Left hindlimb (tissue), 1 donor: Measurements from ENCODE around the gene HIBCH.
A peak's percentile ranks its signal among the peaks of the same experiment; 100 is the strongest.
"Not testable (repeated sequence)": the region's sequence is repeated elsewhere in the genome, so short reads cannot be mapped to it uniquely, and the experiment has no call there.

ENCODE experiments used
- DNase-seq: peaks from one replicate; pipeline ENCODE4 v3.0.0-alpha.2; 2018

The HIBCH gene

DNA sequence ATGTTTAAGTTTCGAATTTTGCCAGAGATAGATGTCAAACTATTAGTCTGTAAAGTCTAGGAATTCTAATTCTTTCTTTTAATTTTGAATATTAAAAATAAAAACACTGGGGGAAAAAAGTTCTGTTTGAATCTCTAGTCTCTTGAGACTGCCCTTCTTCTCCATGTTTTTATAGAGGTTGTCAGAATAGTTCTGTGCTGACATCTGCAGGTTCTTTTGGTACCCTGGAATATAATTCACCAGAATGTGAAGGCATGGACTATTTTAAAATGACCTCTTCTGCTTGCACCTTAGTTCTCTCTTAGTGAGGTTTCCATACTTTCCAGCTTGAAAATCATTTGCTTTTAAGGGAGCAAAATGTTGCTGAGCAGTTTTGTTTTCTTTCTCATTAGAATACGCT is 136.1 kb downstream of the HIBCH start:
- DNase-seq: no peak

DNA sequence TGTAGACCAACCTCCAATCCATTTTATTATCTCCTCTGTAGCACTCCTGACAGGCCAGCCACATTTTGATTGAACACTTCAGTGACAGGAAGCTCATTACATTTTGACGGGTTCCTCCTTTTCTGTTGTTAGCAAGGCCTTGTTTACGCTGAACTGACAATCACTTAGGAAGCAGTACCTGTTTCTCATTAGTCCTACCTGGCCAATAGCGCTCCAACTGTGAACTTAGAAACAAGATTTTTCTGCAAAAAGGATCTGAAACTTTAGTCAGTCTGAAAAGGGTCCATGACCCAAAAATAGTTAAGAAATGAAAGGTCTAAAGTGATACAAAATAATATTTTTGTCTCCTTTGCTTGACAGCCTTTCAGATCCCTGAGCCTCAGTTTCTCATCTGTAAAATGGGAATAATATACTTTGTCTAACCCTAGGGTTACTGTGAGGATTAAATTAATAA is 137.5 kb downstream of the HIBCH start:
- no peak for DNase-seq

DNA sequence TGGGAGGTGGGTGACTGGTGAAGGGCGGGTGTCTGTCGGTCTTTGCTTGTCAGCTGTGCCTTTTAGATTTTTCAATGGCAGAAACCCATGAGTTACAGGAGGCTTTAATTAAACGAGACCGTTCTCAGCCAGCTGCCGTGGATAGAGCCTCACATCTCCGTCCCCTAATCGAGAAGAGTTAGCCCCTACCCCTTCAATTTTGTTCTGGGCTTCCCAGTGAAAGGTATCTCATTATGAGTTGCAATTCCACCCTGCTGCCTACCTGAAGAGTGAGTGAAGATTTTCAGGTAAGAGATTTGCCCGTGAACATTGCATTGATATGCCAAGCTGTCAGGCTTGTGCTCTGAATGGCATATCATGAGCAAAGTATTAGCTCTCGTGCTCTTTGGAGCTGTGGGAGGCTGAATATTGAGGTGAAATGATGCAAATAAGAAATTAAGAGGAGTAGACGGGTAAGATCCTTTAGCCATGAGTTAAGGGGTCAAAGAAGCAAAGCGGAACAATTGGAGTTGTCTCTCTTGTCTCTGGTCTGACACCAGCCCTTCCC is 138.4 kb downstream of the HIBCH start:
- no peak for DNase-seq

DNA sequence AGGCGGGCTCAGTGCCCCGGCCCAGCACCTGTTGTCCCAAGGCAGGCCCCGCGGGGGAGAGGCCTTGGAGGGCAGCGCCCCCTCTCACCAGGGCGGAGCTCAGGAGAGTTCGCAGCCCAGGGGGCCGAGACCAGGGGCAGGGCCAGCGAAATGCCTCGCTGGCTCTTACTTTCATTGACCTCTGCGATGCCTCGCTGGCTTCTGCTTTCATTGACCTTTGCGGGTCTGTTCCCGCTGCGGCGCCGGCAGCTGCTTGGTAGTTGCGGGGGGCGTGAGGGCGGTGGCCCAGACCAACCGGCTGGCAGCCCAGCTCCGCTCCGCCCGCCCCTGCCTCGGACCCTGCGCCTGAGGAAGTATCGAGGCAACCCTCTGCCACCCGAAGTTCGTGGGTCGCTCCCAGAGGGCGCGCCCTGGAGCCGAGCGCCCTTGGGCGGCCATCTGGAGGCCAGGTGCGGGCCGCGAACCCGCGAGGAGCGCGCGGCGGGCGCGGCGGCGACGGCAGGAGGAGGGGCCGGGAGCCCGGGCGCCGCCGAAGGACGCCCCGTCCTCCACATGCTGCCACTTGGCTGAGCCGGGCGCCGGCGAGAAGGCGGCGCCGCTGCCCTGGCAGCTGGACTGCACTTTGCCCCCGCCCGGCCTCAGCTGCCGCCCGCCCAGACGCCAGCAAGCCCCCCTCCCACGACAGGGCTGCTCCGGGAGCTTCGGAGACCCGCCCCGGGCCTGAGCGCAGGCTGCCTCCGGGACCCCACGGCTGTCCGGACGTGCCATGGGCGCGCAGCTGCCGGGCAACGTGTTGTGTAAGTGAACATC is 139.1 kb downstream of the HIBCH start:
- peak; percentile 83 for DNase-seq

DNA sequence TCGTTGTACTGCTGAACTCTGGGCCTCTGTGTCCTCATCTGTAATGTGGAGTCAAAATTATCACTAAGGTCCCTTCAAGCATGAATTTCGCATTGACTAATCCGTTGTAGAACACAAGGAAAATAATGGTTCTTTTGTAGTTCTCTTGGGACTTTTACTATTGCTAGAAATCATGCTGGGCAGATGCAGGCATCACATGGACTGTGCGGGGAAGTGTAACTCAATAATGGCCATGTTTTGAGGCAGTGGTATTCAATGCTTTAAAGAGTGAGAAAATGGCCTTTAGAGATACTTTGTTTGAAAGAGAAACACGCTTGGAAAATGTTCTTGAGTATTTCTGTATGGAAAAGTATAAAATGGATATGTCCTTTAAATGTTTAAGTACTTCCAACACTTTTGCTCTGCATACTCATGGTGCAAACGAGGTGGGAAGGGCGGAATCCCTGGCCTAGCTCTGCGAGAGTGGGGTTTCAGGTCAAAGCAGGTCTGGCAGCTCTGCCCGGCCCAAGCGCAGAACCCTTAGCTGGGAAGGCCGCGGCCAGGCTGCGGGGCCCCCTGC is 139.8 kb downstream of the HIBCH start:
- DNase-seq: no peak

DNA sequence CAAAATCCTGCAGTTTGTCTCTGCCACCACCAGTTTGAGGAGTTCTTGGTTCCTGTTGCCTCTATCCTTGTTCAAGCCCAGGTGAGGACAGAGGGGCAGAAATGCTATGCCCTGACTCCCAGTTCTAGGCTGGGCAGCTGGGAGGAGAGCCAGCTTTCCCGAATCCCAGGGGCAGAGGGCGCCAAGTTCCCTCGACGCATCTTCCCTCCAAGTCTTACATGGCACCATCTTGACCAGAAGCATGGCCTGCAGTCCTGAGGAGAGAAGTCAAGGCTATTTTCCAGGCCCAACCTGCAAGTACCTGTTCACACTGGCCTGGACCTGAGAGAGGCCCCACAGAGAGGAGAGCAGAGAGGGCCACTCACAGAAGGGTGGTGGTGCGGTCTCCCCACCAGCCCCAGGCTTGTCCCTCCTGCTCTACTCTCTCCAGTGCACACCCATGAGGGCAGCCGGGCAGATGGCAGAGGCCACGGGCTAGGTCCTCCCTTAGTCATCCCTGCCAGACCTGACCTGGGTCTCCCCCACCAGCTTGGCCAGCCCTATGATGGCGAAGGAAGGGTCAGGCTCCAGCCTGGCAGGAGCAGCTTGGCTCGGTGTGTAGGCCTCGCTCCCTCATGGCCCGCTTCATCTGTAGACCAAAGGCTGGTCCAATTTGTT is 141.4 kb downstream of the HIBCH start:
- no peak for DNase-seq

DNA sequence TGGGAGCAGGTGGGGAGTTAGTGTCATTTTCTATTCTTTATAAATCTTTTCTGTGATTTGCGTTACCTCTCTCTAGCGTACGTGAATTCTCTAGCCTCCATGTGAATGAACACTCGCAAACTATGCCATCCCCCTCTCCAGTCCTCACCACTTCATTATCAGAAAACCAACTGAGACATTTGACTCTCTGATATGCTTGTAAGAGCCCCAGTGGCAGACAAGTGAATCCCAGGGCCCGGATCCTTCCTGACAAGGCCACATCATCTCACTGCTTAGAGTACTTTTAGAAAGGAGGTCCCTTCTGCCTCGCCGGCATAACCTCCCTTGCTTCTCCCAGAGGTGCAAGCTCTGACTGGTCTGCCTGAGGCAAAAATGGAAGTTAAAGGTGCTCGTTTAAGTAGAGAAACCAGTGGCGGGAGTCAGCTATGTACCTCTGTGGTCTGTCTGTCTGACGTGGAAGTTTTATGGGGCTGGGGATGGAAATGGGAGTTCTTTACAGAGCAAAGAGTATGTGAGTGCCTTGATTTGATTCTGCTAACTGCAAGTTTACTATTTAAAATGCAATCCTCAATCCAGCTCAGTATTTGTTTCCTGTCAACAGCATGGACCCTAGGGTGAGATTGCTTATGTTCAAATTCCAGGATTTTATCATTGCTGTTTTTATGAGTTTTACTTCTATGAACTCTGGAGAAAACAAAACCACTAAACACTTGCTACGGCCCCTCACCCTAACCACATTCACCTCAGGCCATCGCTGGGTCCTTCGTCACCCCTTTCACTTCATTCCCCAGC is 142.2 kb downstream of the HIBCH start:
- no peak for DNase-seq

DNA sequence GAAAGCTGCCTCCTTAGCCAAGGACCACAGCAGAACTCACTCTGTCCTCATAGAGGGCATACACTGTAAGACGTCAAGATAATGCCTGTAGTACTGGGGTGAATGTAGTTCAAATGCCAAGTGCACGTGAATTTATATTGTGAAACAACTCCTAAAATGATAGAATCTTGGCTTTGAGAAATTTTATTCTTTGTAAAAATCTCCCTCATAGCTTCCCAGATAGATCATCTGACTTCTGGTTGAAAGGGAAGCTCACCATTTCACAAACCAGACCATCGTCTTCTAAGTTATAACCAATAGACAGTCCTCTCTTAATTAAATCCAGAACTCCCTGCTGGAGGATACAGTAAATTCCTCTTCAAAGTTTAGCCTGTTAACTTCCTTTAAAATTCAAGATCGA is 146.2 kb downstream of the HIBCH start:
- DNase-seq: no peak

DNA sequence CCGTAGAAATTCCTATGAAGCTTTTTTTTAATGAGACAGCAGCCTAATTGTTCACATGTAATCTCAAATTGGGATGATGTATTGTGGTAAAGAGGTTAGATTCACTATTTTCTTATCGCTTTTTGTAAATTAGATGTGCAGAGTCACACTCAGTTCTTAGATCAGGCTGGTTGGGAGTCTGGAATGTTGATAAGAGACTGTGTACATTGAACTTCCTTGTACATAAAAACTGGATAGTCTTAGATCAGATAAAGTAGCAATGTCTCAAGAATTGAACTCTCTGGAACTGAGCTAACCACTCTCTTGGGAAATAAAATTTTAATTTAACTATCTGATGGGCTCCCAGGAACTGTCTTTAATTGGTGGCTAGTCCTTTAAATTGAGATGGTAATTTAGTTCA is 149.0 kb downstream of the HIBCH start:
- DNase-seq: no peak

DNA sequence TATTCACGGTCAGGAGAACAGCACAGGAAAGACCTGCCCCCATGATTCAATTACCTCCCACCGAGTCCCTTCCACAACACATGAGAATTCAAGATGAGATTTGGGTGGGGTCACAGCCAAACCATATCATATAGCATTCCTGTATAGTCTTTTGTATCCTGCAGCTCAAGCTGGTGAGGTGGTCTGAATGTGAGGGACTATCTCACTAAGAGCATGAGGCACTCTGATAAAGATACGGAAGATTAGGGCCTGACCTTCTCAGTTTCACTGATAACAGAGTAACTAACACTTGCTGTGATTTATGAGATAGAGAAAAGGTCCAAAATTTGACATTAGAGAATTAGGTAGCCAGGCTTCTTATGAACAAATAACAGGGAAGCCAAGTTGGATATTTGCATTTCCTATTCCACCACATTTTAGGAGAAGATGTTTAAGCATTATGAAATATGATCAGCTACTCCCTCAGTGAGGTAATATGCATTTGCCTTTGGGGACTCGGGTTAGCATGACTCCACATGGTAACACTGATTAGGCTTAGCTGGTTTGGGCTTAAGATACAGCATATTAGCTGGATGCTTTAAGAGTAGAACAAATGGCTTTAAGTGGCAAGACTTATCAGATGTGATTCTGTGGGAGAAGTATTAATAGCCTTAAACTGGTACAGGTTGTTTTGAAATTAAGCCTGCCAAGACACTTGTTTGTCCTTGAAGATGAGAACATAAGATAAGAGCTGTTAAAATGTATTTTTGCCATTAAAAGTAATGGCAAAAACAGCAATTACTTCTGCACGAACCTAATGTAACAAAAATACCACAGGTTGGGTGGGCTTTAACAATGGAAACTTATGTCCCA is 150.2 kb downstream of the HIBCH start:
- no peak for DNase-seq

DNA sequence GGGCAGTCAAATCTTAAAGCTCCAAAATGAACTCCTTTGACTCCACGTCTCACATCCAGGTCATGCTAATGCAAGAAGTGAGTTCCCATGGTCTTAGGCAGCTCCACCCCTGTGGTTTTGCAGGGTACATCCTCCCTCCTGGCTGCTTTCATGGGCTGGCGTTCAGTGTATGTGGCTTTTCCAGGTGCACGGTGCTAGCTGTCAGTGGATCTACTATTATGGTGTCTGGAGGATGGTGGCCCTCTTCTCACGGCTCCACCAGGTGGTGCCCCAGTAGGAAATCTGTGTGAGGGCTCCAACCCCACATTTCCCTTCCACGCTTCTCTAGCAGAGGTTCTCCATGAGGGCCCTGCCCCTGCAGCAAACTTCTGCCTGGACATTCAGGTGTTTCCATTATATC is 151.9 kb downstream of the HIBCH start:
- no peak for DNase-seq

DNA sequence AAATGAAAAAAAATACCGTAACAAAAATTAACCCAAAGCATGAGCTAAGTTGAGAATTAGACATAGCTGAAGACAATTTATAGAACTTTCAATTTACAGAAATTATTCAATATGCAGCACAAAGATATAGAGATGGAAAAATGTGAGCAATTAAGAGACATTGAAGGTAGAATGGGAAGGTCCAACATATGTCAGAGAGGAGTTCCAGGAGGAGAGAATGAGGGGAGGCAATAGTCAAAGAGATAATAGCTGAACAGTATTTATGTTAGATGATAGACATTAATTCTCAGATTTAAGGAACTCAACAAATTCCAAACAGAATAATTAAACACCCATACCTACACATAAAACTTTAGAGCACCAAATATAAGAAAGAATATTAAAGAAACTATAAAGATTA is 154.1 kb downstream of the HIBCH start:
- no peak for DNase-seq

DNA sequence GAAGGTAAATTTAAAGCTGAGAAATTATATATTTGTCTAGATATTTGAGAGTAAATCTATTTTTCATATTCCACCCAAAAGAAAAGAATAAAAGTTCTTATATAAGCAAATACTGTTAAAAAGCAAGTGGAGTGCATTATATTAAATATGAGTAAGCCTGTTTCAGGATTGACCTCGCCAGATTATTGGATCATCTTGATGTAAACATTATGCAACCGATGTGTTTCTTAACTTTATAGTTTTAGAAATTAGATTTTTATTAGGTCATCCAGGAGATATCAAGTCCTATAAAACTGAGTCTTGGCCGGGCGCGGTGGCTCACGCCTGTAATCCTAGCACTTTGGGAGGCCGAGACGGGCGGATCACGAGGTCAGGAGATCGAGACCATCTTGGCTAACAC is 156.8 kb downstream of the HIBCH start:
- no peak for DNase-seq

DNA sequence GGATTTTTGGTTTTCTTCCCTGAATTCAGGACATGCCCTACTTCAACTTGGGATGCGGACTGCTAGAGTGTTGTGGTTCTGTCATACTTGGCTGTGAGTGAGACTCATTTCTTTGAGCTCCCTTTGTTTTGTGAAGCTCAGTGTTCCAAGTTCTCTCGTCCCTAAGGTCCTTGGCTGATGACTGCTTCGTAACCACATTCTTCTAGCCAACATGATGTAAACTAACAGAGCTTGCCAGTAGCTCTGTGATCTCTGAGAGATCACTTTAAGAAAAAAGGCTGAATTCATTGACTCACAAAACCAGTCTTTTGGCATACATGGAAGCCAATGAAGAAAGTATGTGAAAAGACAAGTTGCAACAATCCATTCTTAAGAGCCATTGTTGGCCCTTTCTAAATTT is 160.2 kb downstream of the HIBCH start:
- DNase-seq: peak; percentile 68

DNA sequence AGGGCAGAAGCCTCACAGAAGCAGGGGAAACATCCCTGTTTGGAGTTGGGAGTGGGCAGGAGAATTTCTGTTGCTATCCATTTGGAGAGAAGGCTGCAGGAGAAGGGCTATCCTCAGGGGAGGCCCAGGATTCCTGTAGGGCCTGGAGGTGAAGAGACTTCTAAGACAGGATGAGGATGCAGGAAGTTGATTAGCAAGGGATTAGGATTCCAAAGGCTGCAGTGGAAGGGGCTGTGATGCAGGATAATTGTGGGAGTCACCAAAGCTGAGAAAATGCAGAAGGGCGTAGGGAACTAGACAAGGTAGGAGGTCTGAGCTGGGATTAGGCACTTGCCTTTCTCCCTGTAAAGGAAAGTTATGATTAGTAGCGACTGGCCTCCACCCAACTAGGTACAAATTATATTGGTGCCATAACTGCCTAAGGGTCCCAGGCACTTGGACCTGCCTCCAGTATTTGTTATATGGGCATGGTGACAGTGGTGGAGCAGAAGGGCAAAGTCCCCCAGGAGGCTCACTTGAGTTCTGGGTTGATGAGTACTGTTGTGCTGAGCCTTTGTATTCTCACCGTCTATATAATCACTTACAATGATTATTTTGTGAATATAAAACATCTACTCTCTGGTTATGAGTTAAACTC is 160.7 kb downstream of the HIBCH start:
- DNase-seq: no peak

DNA sequence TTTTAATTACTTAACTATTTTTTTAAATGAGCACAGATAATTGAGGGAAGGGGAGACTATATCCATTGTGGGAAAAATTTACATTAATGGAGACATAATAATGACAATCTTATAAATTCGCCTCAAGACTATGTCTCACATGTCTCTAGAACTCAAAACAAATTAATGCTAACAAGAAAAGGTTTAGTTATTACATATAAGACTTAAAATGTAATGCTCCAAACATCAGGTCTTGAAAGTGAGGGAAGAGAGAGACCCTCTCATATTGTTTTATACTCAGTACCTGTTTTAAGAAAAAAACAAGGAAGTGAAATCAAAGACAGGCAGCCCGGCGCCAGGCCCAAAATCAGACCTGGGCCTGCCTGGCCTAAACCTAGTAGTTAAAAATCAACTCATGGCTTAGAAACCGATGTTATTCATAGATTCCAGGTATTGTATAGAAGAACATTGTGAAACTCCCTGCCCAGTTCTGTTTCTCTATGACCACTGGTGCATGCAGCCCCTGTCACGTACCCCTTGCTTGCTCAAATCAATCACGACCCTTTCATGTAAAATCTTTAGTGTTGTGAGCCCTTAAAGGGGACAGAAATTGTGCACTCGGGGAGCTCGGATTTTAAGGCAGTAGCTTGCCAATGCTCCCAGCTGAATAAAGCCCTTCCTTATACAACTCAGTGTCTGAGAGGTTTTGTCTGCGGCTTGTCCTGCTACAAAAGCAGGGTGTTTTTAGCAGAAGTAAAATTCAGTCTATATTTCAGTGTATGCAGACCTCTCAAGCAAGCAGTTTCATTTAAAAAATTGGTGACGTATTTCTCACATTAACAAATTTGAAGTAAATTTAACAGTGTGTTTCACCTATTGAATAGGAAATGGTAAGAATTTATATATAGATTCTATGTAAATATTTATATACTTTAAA is 161.8 kb downstream of the HIBCH start:
- not testable (repeated sequence) for DNase-seq

DNA sequence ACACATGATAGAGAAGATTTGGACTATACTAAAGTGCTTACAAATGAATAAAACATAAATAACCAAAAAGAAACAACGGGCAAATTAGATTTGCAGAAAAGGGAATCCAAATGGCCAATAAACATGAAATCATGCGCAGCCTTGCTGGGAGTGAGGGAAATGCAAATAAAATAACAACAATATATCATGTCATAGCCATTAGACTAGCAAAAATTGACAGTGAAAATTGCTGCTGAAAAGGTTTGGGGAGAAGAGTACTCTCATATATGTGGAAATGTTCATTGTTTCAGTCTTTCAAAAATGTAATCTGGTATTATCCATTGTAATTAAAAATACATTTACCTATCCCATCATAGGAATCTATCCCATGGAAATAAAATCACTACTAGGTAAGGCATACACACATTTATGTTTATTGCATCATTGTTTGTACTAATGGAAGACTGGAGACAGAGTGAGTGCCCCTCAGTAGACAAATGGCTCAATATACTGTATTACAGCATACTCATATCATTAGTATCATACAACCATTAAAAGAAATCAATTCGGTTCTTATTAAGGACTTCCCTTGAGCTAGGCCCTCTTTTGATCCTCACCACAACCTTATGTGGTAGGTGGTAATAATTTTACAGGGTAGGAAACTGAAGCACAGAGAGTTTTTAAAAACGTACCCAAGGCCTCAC is 163.0 kb downstream of the HIBCH start:
- no peak for DNase-seq
